SU-DHL-6 (cell line): ENCODE data around the gene TRA2B.

Experiments
- H2AFZ ChIP-seq: fragments of 200-600 bp; sonication (generic); 2 replicates; pipeline ENCODE4 v1.6.1; 2014; ENCODE audit warnings: low read depth, mild to moderate bottlenecking, moderate library complexity, mixed read lengths, antibody characterized with exemption, low read length; ENCODE audit not compliant: severe bottlenecking
- H3F3A ChIP-seq: fragments of 200-600 bp; shearing (Covaris generic); 2 replicates; pipeline ENCODE4 v1.6.0; 2016; ENCODE audit warnings: antibody characterized with exemption, mild to moderate bottlenecking; ENCODE audit not compliant: insufficient read depth
- H3K27ac ChIP-seq: fragments of 200-600 bp; sonication (generic); 2 replicates; pipeline ENCODE4 v1.5.1; 2016; ENCODE audit warnings: low read depth, mild to moderate bottlenecking, low read length, moderate library complexity, mixed read lengths
- H3K27me3 ChIP-seq: fragments of 200-600 bp; sonication (generic), shearing (Covaris generic); 2 replicates; pipeline ENCODE4 v1.6.0; 2014; ENCODE audit warnings: mild to moderate bottlenecking, low read length
- H3K36me3 ChIP-seq: fragments of 200-600 bp; sonication (generic); 2 replicates; pipeline ENCODE4 v1.6.1; 2014; ENCODE audit warnings: mild to moderate bottlenecking, low read length, mixed read lengths
- H3K4me2 ChIP-seq: fragments of 300-600, 200-600 bp; shearing (Covaris generic), sonication (generic); 2 replicates; pipeline ENCODE4 v1.6.0; 2014; ENCODE audit warnings: low read length, low read depth, mild to moderate bottlenecking; ENCODE audit not compliant: poor library complexity, severe bottlenecking
- H3K4me3 ChIP-seq: fragments of 200-600 bp; sonication (generic); 2 replicates; pipeline ENCODE4 v1.5.1; 2014; ENCODE audit warnings: antibody characterized with exemption, low read length, mild to moderate bottlenecking, mixed read lengths; ENCODE audit not compliant: insufficient read depth, poor library complexity, severe bottlenecking
- H3K79me2 ChIP-seq: fragments of 200-600 bp; sonication (generic); 2 replicates; pipeline ENCODE4 v1.6.1; 2014; ENCODE audit warnings: mild to moderate bottlenecking, low read length, moderate library complexity; ENCODE audit not compliant: insufficient read depth
- H3K9ac ChIP-seq: fragments of 200-600 bp; sonication (generic); 2 replicates; pipeline ENCODE4 v1.7.0; 2014; ENCODE audit warnings: mild to moderate bottlenecking, low read length
- H3K9me2 ChIP-seq: fragments of 200-600 bp; sonication (generic); replicated peaks from 2 replicates; pipeline ENCODE4 v1.6.1; 2014; ENCODE audit warnings: low read length; ENCODE audit not compliant: insufficient read depth
- H3K9me3 ChIP-seq: fragments of 200-600 bp; sonication (generic); 2 replicates; pipeline ENCODE4 v1.6.1; 2014; ENCODE audit warnings: low read length, mixed read lengths; ENCODE audit not compliant: insufficient read depth
- H4K20me1 ChIP-seq: fragments of 200-600 bp; sonication (generic); 2 replicates; pipeline ENCODE4 v1.6.1; 2014; ENCODE audit warnings: low read depth, mild to moderate bottlenecking, antibody characterized with exemption, low read length, moderate library complexity, mixed read lengths
- EZH2phosphoT487 ChIP-seq: fragments of 200-600 bp; sonication (generic), shearing (Covaris generic); conservative IDR thresholded peaks from 2 replicates; pipeline ENCODE4 v1.6.1; 2018; ENCODE audit warnings: mild to moderate bottlenecking, antibody characterized with exemption, low read length, moderate library complexity, mixed read lengths
- TF ChIP-seq, protein P1 (sequence below): fragments of 200-600 bp; sonication (generic); IDR thresholded peaks from one replicate; pipeline ENCODE4 v1.5.1; 2017; ENCODE audit warnings: antibody characterized with exemption, mild to moderate bottlenecking, low read length, moderate library complexity; ENCODE audit not compliant: insufficient read depth, poor library complexity, severe bottlenecking

The TRA2B gene

DNA sequence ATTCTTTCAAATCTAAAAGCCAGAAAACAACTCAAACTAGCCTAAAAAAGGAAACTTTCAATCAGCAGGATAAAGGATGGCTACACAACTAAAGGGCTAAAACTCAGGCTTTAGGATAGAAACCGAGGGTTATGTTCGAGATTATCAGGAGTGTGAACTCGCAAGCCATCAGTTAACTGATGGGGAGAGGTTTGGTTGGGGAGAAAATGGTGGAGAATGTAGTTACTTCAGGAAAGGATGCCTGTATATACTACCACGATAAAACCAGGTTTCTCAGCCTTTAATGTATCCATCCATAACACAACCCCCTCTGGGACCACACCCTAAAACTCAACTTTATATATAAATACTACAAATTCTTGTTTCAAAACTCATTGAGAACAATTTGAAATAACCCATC, 22.2 kb downstream of the TRA2B start:
- H3K9ac ChIP-seq = no peak overlapping the region
- H3K79me2 ChIP-seq = no peaks in the 10 kb centered on the region; the same call in 1 of the 2 replicates
- TF ChIP-seq EZH2phosphoT487 = no peak
- TF ChIP-seq, protein P1, sequence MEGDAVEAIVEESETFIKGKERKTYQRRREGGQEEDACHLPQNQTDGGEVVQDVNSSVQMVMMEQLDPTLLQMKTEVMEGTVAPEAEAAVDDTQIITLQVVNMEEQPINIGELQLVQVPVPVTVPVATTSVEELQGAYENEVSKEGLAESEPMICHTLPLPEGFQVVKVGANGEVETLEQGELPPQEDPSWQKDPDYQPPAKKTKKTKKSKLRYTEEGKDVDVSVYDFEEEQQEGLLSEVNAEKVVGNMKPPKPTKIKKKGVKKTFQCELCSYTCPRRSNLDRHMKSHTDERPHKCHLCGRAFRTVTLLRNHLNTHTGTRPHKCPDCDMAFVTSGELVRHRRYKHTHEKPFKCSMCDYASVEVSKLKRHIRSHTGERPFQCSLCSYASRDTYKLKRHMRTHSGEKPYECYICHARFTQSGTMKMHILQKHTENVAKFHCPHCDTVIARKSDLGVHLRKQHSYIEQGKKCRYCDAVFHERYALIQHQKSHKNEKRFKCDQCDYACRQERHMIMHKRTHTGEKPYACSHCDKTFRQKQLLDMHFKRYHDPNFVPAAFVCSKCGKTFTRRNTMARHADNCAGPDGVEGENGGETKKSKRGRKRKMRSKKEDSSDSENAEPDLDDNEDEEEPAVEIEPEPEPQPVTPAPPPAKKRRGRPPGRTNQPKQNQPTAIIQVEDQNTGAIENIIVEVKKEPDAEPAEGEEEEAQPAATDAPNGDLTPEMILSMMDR = no peak
- no peak overlapping the region for H3K4me2 ChIP-seq
- H3K36me3 ChIP-seq = peaks cover 57% of the 10 kb centered on the region
- peaks cover 63% of the 10 kb centered on the region for H4K20me1 ChIP-seq
- H2AFZ ChIP-seq = no peak overlapping the region
- no peaks in the 10 kb centered on the region for H3K9me3 ChIP-seq
- H3K4me3 ChIP-seq = no peak overlapping the region
- no peaks in the 10 kb centered on the region for H3K9me2 ChIP-seq
- no peaks in the 10 kb centered on the region for H3K27me3 ChIP-seq
- no peak overlapping the region for H3K27ac ChIP-seq
- H3F3A ChIP-seq = peaks cover 98% of the 10 kb centered on the region

DNA sequence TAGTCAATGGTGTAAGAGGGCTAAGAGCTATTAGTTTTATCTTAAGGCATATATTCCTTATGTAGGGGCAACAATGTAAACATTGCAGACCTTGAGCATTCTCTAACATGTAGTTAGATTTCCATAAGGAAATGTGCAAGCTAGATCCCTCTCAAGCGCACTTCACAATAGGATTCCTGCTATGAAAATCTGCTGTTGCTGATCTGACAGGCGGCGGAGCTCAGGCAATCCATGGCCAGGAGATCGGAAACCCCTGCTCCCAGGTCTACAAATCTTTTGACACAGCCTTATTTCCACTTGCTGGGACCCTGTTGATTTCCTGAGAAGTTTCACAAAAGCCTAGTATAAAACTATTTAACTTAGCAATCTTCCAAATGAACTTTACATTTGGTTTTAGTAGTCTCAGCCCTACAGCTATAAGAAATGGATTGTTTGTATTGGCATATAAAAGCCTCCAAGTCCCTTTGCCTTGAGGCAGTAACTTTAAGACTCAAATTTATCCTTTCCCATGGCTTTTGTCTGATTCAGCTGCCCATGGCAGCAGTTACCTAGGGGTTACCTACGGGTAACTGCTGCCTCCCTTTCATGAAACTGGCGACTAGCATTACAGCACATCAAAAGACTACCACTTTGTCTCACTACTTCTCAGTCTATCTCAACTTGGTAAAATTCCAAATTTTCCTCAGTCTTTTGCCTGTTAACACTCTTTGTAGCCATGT, 22.7 kb downstream of the TRA2B start:
- no peak overlapping the region for H2AFZ ChIP-seq
- no peak overlapping the region for H3K4me3 ChIP-seq
- no peaks in the 10 kb centered on the region for H3K9me2 ChIP-seq
- TF ChIP-seq EZH2phosphoT487 = no peak
- TF ChIP-seq, protein P1 = no peak
- no peak overlapping the region for H3K9ac ChIP-seq
- no peak overlapping the region for H3K27ac ChIP-seq
- H3K36me3 ChIP-seq = peaks cover 51% of the 10 kb centered on the region
- no peaks in the 10 kb centered on the region for H3K27me3 ChIP-seq
- no peaks in the 10 kb centered on the region for H3K9me3 ChIP-seq
- H4K20me1 ChIP-seq = peaks cover 57% of the 10 kb centered on the region
- no peaks in the 10 kb centered on the region; the same call in 1 of the 2 replicates for H3K79me2 ChIP-seq
- peaks cover 96% of the 10 kb centered on the region for H3F3A ChIP-seq
- H3K4me2 ChIP-seq = no peak overlapping the region

DNA sequence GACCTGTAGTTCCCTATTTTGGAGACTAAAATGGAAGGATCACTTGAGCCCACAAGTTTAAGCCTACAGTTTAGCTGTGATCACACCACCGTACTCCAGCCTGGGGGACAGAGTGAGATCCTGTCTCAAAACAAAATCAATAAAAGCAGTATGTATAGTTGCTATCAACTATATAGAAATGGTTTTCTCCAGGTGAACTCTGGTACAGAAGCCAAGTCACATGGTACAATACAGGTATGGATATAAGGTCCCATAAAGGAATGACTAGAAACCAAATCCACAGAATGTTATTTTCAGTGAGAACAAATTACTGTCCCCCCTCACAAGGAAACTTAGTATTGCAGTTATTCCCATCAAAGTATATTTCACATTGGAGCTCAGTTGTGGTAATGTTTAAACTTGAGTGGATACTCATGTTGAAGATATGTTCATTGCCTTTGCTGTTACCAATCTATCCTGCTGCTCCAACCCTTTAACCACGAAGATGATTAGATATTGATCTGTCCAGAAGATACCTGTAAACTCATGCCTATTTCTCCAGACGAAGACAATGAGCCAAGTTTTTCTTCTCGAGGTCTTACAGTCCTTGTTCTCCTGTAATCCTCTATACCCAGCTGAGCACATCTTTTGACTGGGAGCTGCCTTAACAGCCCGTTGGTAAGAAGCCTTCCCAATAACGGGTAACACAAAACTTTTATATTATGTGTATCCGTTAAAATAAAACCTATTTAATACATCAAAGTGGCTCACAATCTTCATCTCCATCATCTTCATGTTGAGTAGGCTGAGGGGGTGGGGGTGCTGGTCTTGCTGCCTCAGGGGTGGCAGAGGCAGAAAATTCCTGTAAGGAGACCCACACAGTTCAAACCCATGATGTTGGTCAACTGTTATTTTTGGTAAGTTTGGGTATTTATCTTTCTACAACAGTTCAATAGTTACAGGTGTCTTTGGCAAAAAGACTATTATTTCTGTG, 24.6 kb downstream of the TRA2B start:
- Histone ChIP-seq H3K4me2 (no peak overlapping the region), H3K9me2 (no peaks in the 10 kb centered on the region), H3K4me3 (no peak overlapping the region), H3K36me3 (peaks cover 32% of the 10 kb centered on the region), H3F3A (peaks cover 80% of the 10 kb centered on the region), H2AFZ (no peak overlapping the region), H3K27me3 (no peaks in the 10 kb centered on the region), H4K20me1 (peaks cover 38% of the 10 kb centered on the region), H3K27ac (no peak overlapping the region), H3K9me3 (no peaks in the 10 kb centered on the region), H3K9ac (no peak overlapping the region), H3K79me2 (no peaks in the 10 kb centered on the region)
- TF ChIP-seq EZH2phosphoT487 = no peak
- TF ChIP-seq, protein P1 = no peak
